GM12878 (cell line): ENCODE data around the gene GXYLT1. TPM values are rescaled to one million over a fixed set of nuclear protein-coding genes. Genes with fewer than 3 reads are reported as not detected.

Experiments used
- ATAC-seq: fragments of 200-7000 bp; cut with Tn5 transposase; 3 replicates; pipeline ENCODE4 v1.9.1; 2020; ENCODE audit warnings: mild to moderate bottlenecking, moderate library complexity
- BruUV-seq: library from RNA; stranded (reverse); fragments of 400-500 nt; replicated peaks from 2 replicates; lab custom pipeline; 2021; lab: Mats Ljungman, UMichigan
- CTCF ChIA-PET: fragments of 300-600 bp; sonication (Branson Sonifier 250); formaldehyde crosslinking; extraction: SDS; loops from one replicate; lab custom pipeline; 2021; ENCODE audit warnings: inconsistent platforms; lab: Yijun Ruan, JAX
- POLR2A ChIA-PET: fragments of 350-600 bp; formaldehyde crosslinking; extraction: SDS; loops from one replicate; lab custom pipeline; 2021; ENCODE audit warnings: inconsistent platforms; lab: Charles Lee
- RAD21 ChIA-PET: fragments of 300-600 bp; sonication (Branson Sonifier 250); formaldehyde crosslinking; loops from one replicate; lab custom pipeline; 2023; ENCODE audit warnings: antibody characterized with exemption; ENCODE audit not compliant: unreplicated experiment; lab: Charles Lee
- SMC1A ChIA-PET: fragments of 300-600 bp; sonication (Branson Sonifier 250); formaldehyde crosslinking; loops from one replicate; lab custom pipeline; 2023; ENCODE audit not compliant: unreplicated experiment, uncharacterized antibody; lab: Charles Lee
- DNase-seq: peaks from one replicate; pipeline ENCODE4 v3.0.0-alpha.2; 2011; ENCODE audit warnings: low read depth, low spot score
- FAIRE-seq: peaks from 3 replicates; lab custom pipeline; 2011; peaks lifted over from hg19 to GRCh38; lab: Jason Lieb, UNC
- H2AFZ ChIP-seq: 2 replicates; pipeline ENCODE4 v1.6.0; 2011; ENCODE audit warnings: low read depth, low read length, control low read depth; ENCODE audit not compliant: control insufficient read depth
- H3K27ac ChIP-seq: 2 replicates; pipeline ENCODE4 v1.5.1; 2011; ENCODE audit warnings: control low read depth; ENCODE audit not compliant: control insufficient read depth, insufficient read depth
- H3K27me3 ChIP-seq, 2 experiments: replicated peaks in 1 of 2; 2 replicates each; pipeline versions ENCODE4 v1.6.0 to v1.6.1; 2011; ENCODE audit warnings: low read length in 1 of 2; ENCODE audit not compliant: control insufficient read depth in 2 of 2, insufficient read depth in 2 of 2
- H3K36me3 ChIP-seq, 2 experiments: 2 replicates each; pipeline ENCODE4 v1.5.1; 2011; ENCODE audit warnings: low read length in 1 of 2; ENCODE audit not compliant: control insufficient read depth in 2 of 2, insufficient read depth in 2 of 2
- H3K4me1 ChIP-seq: 2 replicates; pipeline ENCODE4 v1.6.1; 2011; ENCODE audit warnings: mild to moderate bottlenecking, low read length, moderate library complexity, mixed read lengths; ENCODE audit not compliant: control insufficient read depth, insufficient read depth
- H3K4me2 ChIP-seq: 2 replicates; pipeline ENCODE4 v1.6.0; 2011; ENCODE audit warnings: control low read depth; ENCODE audit not compliant: control insufficient read depth, insufficient read depth
- H3K4me3 ChIP-seq: fragments of 200-600 bp; sonication (generic); 2 replicates; pipeline ENCODE4 v1.5.1; 2016
- H3K79me2 ChIP-seq: 2 replicates; pipeline ENCODE4 v1.6.0; 2011; ENCODE audit warnings: low read length; ENCODE audit not compliant: control insufficient read depth, insufficient read depth
- H3K9ac ChIP-seq: 2 replicates; pipeline ENCODE4 v1.8.0; 2011; ENCODE audit warnings: low read length, control low read depth, mixed read lengths; ENCODE audit not compliant: control insufficient read depth, insufficient read depth
- H3K9me3 ChIP-seq: replicated peaks from 3 replicates; pipeline ENCODE4 v1.5.1; 2011; ENCODE audit warnings: mild to moderate bottlenecking, low read length; ENCODE audit not compliant: control insufficient read depth, insufficient read depth
- H4K20me1 ChIP-seq: 2 replicates; pipeline ENCODE4 v1.6.0; 2011; ENCODE audit not compliant: control insufficient read depth, insufficient read depth
- CBFB ChIP-seq: IDR thresholded peaks from 2 replicates; pipeline ENCODE4 v1.6.1; 2016; ENCODE audit warnings: antibody characterized with exemption, low read depth
- HDAC6 ChIP-seq: fragments of 200-600 bp; sonication (generic); IDR thresholded peaks from one replicate; pipeline ENCODE4 v1.8.0; 2017; ENCODE audit warnings: antibody characterized with exemption; ENCODE audit not compliant: unreplicated experiment
- KLF5 ChIP-seq: fragments of 450-650 bp; IDR thresholded peaks from 2 replicates; pipeline ENCODE4 v1.6.1; 2014; ENCODE audit warnings: mild to moderate bottlenecking; ENCODE audit not compliant: partially characterized antibody
- MXI1 ChIP-seq: fragments of 150-350 bp; IDR thresholded peaks from 2 replicates; pipeline ENCODE4 v1.6.1; 2011; ENCODE audit warnings: low read depth, mild to moderate bottlenecking, inconsistent platforms, low read length, improper control_type of control experiment
- NFIC ChIP-seq: IDR thresholded peaks from 2 replicates; pipeline ENCODE4 v1.6.1; 2012; ENCODE audit warnings: low read depth, mild to moderate bottlenecking, inconsistent platforms, low read length, moderate library complexity
- PAX5 ChIP-seq: IDR thresholded peaks from 2 replicates; pipeline ENCODE4 v1.6.1; 2011; ENCODE audit warnings: low read depth, low read length, borderline replicate concordance
- RELA ChIP-seq: fragments of 450-650 bp; IDR thresholded peaks from 2 replicates; pipeline ENCODE4 v1.8.0; 2014; ENCODE audit warnings: borderline replicate concordance; ENCODE audit not compliant: partially characterized antibody
- SREBF1 ChIP-seq: IDR thresholded peaks from 2 replicates; pipeline ENCODE4 v1.6.1; 2012; ENCODE audit warnings: mild to moderate bottlenecking, low read length
- TAF1 ChIP-seq: IDR thresholded peaks from 2 replicates; pipeline ENCODE4 v1.6.1; 2011; ENCODE audit warnings: mild to moderate bottlenecking, low read depth, low read length, borderline replicate concordance
- ZNF207 ChIP-seq: fragments of 450-650 bp; IDR thresholded peaks from 2 replicates; pipeline ENCODE4 v1.6.1; 2014; ENCODE audit warnings: antibody characterized with exemption, mild to moderate bottlenecking, borderline replicate concordance
- ZNF274 ChIP-seq: IDR thresholded peaks from one replicate; pipeline ENCODE4 v1.8.0; 2011; ENCODE audit not compliant: insufficient read length, insufficient read depth
- WGBS: methylation state at CpG from one replicate; pipeline ENCODE4 v1.1.6; 2016; ENCODE audit warnings: low lambda C conversion rate; ENCODE audit not compliant: insufficient replicate concordance, insufficient coverage; ENCODE audit errors: missing lambda C conversion rate; 5-methylcytosine and 5-hydroxymethylcytosine counted together
- in situ Hi-C: fragments of 300-500 bp; cut with MboI; formaldehyde crosslinking; loops from 9 replicates; pipeline ENCODE4 v1.14.3; 2018; ENCODE audit warnings: mixed read lengths
- intact Hi-C: fragments of 100-400 bp; cut with micrococcal nuclease; formaldehyde crosslinking; loops from one replicate; pipeline ENCODE4 v1.14.2; 2022; ENCODE audit not compliant: unreplicated experiment
- polyA plus RNA-seq, 11 experiments: library from polyadenylated mRNA; depleted of rRNA in 4 of 11; unstranded in 6 of 11; stranded (reverse) in 5 of 11; fragments of >200 nt; fragmentation: Nextera tagmentation in 4 of 11; fragmentation: Illumina TruSeq in 1 of 11; extraction: Ambion mirVana in 4 of 11; extraction: Trizol in 1 of 11; gene quantifications; 1 replicate in 1 of 11; 2 replicates in 10 of 11; pipeline versions ENCODE4 v1.2.1 to v1.2.3, GENCODE V29; 2011 to 2016; ENCODE audit warnings: inconsistent platforms in 2 of 11, missing spikeins in 2 of 11, low read depth in 1 of 11
- total RNA-seq, 4 experiments: library from RNA; depleted of rRNA in 3 of 4; stranded (reverse); fragments of >200 nt in 3 of 4; fragmentation: Illumina TruSeq in 1 of 4; extraction: Trizol in 1 of 4; gene quantifications; 2 replicates each; pipeline versions ENCODE4 v1.2.1 to v1.2.3, GENCODE V29; 2013 to 2021
- TF ChIP-seq, protein P1 (sequence below): fragments of 450-650 bp; formaldehyde crosslinking; IDR thresholded peaks from 2 replicates; pipeline ENCODE4 v1.4.0; 2022; ENCODE audit warnings: mild to moderate bottlenecking, moderate library complexity
- TF ChIP-seq, protein P2 (sequence below): fragments of 450-650 bp; IDR thresholded peaks from 2 replicates; pipeline ENCODE4 v1.6.1; 2017; ENCODE audit warnings: low read depth, mild to moderate bottlenecking, moderate library complexity
- TF ChIP-seq, protein P3 (sequence below): fragments of 150-350 bp; IDR thresholded peaks from 2 replicates; pipeline ENCODE4 v1.6.1; 2014; ENCODE audit warnings: mild to moderate bottlenecking, low read depth, low read length
- TF ChIP-seq, protein P4 (sequence below): IDR thresholded peaks from 2 replicates; pipeline ENCODE4 v1.6.1; 2012; ENCODE audit warnings: low read depth, low read length, improper control_type of control experiment

Gene GXYLT1
- total and polyA plus RNA-seq, 10 of the 15 experiments (the other 5 are each of a cell fraction or from before 2014, with no cell fraction given) = 2.3 to 14.9 (median 8.9) TPM

DNA sequence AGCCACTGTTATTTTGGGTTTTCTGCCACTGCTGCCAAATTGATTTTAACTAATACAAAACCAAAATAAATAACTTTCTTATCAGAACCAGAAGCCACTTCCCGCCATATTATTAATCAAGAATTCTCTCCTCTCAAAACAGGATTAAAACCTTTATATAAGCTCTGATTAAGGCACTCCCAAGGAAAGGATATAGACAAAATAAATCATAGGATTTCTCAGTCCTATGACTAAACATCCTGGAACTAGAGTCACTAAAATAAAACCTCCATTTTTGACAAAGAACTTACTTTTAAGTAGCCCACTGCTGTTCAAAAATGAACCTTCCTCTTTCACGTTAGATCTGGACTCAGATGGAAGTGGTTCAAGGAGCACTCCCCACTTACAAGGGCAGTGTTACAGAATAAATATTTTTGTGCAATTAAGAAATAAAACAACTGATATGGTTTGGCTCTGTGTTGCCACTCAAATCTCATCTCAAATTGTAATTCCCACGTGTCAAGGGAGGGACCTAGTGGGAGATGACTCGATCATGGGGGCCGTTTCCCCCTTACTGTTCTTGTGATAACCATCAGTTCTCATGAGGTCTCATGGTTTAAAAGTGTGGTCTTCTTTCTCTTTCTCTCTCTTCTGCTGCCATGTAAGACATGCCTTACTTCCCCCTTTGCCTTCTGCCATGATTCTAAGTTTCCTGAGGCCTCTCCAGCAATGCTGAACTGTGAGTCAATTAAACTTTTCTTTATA, 26.4 kb downstream of the GXYLT1 start:
- no peaks in the 10 kb centered on the region for H4K20me1 ChIP-seq
- CTCF ChIA-PET = interaction anchor here (2.0 kb wide), 1 partner anchor 10 kb away, joined by 4 read pairs; no protein-coding TSS in a partner anchor
- no peak overlapping the region for H3K4me2 ChIP-seq
- intact Hi-C loops = no loop called here
- H3K27me3 ChIP-seq = no peaks in the 10 kb centered on the region
- DNase-seq = no peak
- FAIRE-seq = no peak
- POLR2A ChIA-PET = no interaction called here
- SMC1A ChIA-PET = interaction anchor here (1.4 kb wide), 1 partner anchor 10 kb away, joined by 3 read pairs; no protein-coding TSS in a partner anchor
- H3K9me3 ChIP-seq = no peaks in the 10 kb centered on the region; the same call in 1 of the 3 replicates
- no peaks in the 10 kb centered on the region for H3K4me1 ChIP-seq
- H3K9ac ChIP-seq = no peak overlapping the region
- in situ Hi-C loops = no loop called here
- H3K36me3 ChIP-seq = no peaks in the 10 kb centered on the region
- H3K4me3 ChIP-seq = no peak overlapping the region
- 67% methylated on average over 5 of the region's 5 CpGs for WGBS
- no peak for ATAC-seq
- no TSS peak for BruUV-seq
- no peak overlapping the region for H3K27ac ChIP-seq
- RAD21 ChIA-PET = no interaction called here
- H2AFZ ChIP-seq = no peak overlapping the region
- H3K79me2 ChIP-seq = peaks cover 2% of the 10 kb centered on the region
- no peak for TF ChIP-seq KLF5
- TF ChIP-seq, protein P1, sequence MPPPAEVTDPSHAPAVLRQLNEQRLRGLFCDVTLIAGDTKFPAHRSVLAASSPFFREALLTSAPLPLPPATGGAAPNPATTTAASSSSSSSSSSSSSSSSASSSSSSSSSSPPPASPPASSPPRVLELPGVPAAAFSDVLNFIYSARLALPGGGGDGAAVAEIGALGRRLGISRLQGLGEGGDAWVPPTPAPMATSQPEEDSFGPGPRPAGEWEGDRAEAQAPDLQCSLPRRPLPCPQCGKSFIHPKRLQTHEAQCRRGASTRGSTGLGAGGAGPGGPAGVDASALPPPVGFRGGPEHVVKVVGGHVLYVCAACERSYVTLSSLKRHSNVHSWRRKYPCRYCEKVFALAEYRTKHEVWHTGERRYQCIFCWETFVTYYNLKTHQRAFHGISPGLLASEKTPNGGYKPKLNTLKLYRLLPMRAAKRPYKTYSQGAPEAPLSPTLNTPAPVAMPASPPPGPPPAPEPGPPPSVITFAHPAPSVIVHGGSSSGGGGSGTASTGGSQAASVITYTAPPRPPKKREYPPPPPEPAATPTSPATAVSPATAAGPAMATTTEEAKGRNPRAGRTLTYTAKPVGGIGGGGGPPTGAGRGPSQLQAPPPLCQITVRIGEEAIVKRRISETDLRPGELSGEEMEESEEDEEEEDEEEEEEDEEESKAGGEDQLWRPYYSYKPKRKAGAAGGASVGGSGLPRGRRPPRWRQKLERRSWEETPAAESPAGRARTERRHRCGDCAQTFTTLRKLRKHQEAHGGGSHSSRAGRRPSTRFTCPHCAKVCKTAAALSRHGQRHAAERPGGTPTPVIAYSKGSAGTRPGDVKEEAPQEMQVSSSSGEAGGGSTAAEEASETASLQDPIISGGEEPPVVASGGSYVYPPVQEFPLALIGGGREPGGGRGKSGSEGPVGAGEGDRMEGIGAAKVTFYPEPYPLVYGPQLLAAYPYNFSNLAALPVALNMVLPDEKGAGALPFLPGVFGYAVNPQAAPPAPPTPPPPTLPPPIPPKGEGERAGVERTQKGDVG (CRISPR knock-in tag) = no peak
- no peak for TF ChIP-seq ZNF207
- TF ChIP-seq HDAC6 = no peak
- TF ChIP-seq ZNF274 = no peak
- TF ChIP-seq SREBF1 = no peak
- TF ChIP-seq, protein P2, sequence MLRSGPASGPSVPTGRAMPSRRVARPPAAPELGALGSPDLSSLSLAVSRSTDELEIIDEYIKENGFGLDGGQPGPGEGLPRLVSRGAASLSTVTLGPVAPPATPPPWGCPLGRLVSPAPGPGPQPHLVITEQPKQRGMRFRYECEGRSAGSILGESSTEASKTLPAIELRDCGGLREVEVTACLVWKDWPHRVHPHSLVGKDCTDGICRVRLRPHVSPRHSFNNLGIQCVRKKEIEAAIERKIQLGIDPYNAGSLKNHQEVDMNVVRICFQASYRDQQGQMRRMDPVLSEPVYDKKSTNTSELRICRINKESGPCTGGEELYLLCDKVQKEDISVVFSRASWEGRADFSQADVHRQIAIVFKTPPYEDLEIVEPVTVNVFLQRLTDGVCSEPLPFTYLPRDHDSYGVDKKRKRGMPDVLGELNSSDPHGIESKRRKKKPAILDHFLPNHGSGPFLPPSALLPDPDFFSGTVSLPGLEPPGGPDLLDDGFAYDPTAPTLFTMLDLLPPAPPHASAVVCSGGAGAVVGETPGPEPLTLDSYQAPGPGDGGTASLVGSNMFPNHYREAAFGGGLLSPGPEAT = no peak
- no peak for TF ChIP-seq NFIC
- no peak for TF ChIP-seq RELA
- no peak for TF ChIP-seq CBFB
- TF ChIP-seq, protein P3, sequence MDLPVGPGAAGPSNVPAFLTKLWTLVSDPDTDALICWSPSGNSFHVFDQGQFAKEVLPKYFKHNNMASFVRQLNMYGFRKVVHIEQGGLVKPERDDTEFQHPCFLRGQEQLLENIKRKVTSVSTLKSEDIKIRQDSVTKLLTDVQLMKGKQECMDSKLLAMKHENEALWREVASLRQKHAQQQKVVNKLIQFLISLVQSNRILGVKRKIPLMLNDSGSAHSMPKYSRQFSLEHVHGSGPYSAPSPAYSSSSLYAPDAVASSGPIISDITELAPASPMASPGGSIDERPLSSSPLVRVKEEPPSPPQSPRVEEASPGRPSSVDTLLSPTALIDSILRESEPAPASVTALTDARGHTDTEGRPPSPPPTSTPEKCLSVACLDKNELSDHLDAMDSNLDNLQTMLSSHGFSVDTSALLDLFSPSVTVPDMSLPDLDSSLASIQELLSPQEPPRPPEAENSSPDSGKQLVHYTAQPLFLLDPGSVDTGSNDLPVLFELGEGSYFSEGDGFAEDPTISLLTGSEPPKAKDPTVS = no peak
- no peak for TF ChIP-seq TAF1
- no peak for TF ChIP-seq PAX5
- TF ChIP-seq, protein P4, sequence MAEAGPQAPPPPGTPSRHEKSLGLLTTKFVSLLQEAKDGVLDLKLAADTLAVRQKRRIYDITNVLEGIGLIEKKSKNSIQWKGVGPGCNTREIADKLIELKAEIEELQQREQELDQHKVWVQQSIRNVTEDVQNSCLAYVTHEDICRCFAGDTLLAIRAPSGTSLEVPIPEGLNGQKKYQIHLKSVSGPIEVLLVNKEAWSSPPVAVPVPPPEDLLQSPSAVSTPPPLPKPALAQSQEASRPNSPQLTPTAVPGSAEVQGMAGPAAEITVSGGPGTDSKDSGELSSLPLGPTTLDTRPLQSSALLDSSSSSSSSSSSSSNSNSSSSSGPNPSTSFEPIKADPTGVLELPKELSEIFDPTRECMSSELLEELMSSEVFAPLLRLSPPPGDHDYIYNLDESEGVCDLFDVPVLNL = no peak
- no peak for TF ChIP-seq MXI1
